WERI-Rb-1 (cell line): Measurements from ENCODE around the gene LOC101059915.
"Not testable (repeated sequence)": the region's sequence is repeated elsewhere in the genome, so short reads cannot be mapped to it uniquely, and the experiment has no call there.

ENCODE experiments used
- DNase-seq: peaks from one replicate; pipeline ENCODE4 v3.0.0-alpha.2; 2020
- H3K27ac ChIP-seq: fragments of 250-450 bp; sonication (Bioruptor Pico); 2 replicates; pipeline ENCODE4 v1.5.1; 2020; ENCODE audit warnings: mild to moderate bottlenecking, moderate library complexity
- H3K27me3 ChIP-seq: fragments of 250-450 bp; sonication (Bioruptor Pico); 2 replicates; pipeline ENCODE4 v1.5.1; 2021; ENCODE audit warnings: mild to moderate bottlenecking, low read depth, moderate library complexity; ENCODE audit not compliant: insufficient read depth, severe bottlenecking
- H3K36me3 ChIP-seq: fragments of 250-450 bp; sonication (Bioruptor Pico); 2 replicates; pipeline ENCODE4 v1.5.1; 2020; ENCODE audit warnings: mild to moderate bottlenecking, moderate library complexity
- H3K4me3 ChIP-seq: 2 replicates; pipeline ENCODE4 v1.5.1; 2011; ENCODE audit warnings: low read depth, mild to moderate bottlenecking, control low read depth, low read length
- H3K9me3 ChIP-seq: fragments of 250-450 bp; sonication (Bioruptor Pico); 2 replicates; pipeline ENCODE4 v1.5.1; 2021; ENCODE audit warnings: mild to moderate bottlenecking, moderate library complexity; ENCODE audit not compliant: severe bottlenecking
- CTCF ChIP-seq: IDR thresholded peaks from 2 replicates; pipeline ENCODE4 v1.5.1; 2011; ENCODE audit warnings: low read depth, mild to moderate bottlenecking, control low read depth, inconsistent platforms, low read length

Gene LOC101059915

GRCh38 chrX:71660562-71661416 lies 6.6 kb upstream of the LOC101059915 start:
- Histone ChIP-seq H3K36me3 (no peaks in the 10 kb centered on the region), H3K27me3 (peaks cover 11% of the 10 kb centered on the region), H3K4me3 (no peak overlapping the region), H3K27ac (no peak overlapping the region), H3K9me3 (no peaks in the 10 kb centered on the region)
- TF ChIP-seq CTCF = no peak
- no peak for DNase-seq

DNA sequence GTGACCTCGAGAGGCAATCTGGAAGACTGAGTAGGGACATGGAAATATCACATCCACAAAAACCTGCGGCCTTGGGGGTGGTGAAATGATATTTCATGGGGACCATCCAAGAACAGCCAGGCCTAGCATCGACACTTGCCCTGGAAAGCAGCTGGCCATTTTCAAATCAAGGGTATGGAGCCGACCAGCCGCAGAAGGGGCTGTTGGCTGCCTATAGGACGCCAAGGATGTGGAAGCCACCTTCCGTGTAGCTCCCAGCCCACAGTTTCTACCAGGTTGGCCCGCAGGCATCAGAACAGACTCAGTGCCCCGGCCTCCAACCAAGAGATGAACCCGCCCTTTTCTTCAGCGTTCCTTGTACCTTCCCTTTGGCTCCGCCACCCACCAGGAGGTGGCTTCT lies 5.4 kb upstream of the LOC101059915 start:
- H3K27ac ChIP-seq = no peak overlapping the region
- H3K4me3 ChIP-seq = no peak overlapping the region
- no peaks in the 10 kb centered on the region for H3K9me3 ChIP-seq
- DNase-seq = no peak
- no peaks in the 10 kb centered on the region for H3K36me3 ChIP-seq
- peaks cover 11% of the 10 kb centered on the region for H3K27me3 ChIP-seq
- no peak for TF ChIP-seq CTCF

GRCh38 chrX:71662654-71663053 lies 4.7 kb upstream of the LOC101059915 start:
- not testable (repeated sequence) for DNase-seq, H3K27ac ChIP-seq, H3K36me3 ChIP-seq, H3K9me3 ChIP-seq, H3K4me3 ChIP-seq
- peaks cover 19% of the 10 kb centered on the region for H3K27me3 ChIP-seq

DNA sequence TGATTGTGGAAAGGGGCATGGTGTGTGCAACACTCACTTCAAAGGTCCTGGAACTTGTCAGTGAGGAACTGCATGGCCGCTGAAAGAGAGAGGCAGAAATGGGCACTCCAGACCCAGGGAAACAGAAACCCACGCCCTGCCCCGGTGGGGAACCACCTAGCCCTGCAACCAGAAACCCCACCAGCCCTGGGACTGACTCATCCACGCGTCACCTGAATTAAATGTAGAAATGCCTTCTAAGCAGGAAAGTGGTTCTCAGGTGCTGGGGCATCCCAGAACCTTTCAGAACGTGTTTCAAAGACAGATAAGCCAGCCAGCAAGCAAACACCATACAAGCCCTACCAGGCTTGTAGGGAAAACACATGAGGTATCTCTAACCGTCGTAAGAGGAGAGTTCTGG lies 4.1 kb upstream of the LOC101059915 start:
- peaks cover 22% of the 10 kb centered on the region for H3K27me3 ChIP-seq
- not testable (repeated sequence) for H3K9me3 ChIP-seq, H3K27ac ChIP-seq, H3K36me3 ChIP-seq, H3K4me3 ChIP-seq, DNase-seq

GRCh38 chrX:71664202-71664601 lies 3.1 kb upstream of the LOC101059915 start:
- peak; percentile 71 for TF ChIP-seq CTCF
- not testable (repeated sequence) for H3K36me3 ChIP-seq, H3K27ac ChIP-seq, H3K9me3 ChIP-seq, H3K4me3 ChIP-seq
- peak; percentile 81 for DNase-seq
- H3K27me3 ChIP-seq = peaks cover 17% of the 10 kb centered on the region

DNA sequence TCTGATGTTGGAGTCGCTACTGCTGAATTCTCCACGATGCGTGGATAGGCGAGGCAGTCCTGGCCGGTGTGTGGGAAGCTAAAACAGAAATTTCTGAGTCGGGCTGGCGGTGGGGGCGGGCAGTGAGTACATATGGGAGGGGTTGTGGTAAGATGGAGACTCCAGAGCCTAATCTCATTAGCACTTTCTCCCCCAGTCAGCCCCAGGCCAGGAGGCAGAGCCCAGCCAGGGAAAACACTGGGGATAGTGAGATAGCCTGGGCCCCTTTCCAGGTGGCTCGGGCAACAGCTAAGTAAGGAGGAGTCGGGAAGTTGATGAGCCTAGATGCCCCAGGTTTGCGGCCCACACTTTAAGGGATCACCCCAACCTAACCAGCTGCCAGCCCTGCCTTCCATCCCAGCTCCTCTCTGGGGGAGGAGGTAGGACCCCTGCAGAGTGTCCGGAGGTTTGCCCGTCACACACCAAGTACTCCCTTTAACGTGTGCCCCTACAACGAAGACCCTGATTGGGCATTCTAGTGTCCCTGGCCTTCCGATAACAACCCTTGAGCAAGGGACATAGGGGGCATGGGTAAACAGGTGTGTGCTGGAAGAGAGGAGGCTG lies 2.4 kb upstream of the LOC101059915 start:
- H3K27me3 ChIP-seq = peaks cover 19% of the 10 kb centered on the region
- no peaks in the 10 kb centered on the region for H3K36me3 ChIP-seq
- no peak for TF ChIP-seq CTCF
- DNase-seq = peak; percentile 36
- no peak overlapping the region for H3K4me3 ChIP-seq
- H3K27ac ChIP-seq = no peak overlapping the region
- H3K9me3 ChIP-seq = no peaks in the 10 kb centered on the region

GRCh38 chrX:71665747-71666146 lies 1.6 kb upstream of the LOC101059915 start:
- H3K27ac ChIP-seq = no peak overlapping the region
- TF ChIP-seq CTCF = no peak
- H3K4me3 ChIP-seq = no peak overlapping the region
- H3K27me3 ChIP-seq = peaks cover 19% of the 10 kb centered on the region
- H3K9me3 ChIP-seq = no peaks in the 10 kb centered on the region
- no peaks in the 10 kb centered on the region for H3K36me3 ChIP-seq
- no peak for DNase-seq
